Limb (tissue), 2 donors: ENCODE measurements around the gene KRTAP5-4.
"Not testable (repeated sequence)": the region's sequence is repeated elsewhere in the genome, so short reads cannot be mapped to it uniquely, and the experiment has no call there.

Source experiments
- DNase-seq, 2 donors: peaks; one replicate each; pipeline ENCODE4 v3.0.0-alpha.2; 2016; ENCODE audit errors: extremely low spot score in 2 of 2

KRTAP5-4 gene

GRCh38 chr11:1653541-1654387 is 31.8 kb upstream of the KRTAP5-4 start:
- no peak for DNase-seq

- DNase-seq, result peak; percentile 77 to 88
Observed at GRCh38 chr11:1652771-1653540, 31.0 kb upstream of the KRTAP5-4 start.

- no peak for DNase-seq
Observed at GRCh38 chr11:1652442-1652770, 30.5 kb upstream of the KRTAP5-4 start.

GRCh38 chr11:1652026-1652425 is 30.1 kb upstream of the KRTAP5-4 start:
- DNase-seq, result no peak

DNA sequence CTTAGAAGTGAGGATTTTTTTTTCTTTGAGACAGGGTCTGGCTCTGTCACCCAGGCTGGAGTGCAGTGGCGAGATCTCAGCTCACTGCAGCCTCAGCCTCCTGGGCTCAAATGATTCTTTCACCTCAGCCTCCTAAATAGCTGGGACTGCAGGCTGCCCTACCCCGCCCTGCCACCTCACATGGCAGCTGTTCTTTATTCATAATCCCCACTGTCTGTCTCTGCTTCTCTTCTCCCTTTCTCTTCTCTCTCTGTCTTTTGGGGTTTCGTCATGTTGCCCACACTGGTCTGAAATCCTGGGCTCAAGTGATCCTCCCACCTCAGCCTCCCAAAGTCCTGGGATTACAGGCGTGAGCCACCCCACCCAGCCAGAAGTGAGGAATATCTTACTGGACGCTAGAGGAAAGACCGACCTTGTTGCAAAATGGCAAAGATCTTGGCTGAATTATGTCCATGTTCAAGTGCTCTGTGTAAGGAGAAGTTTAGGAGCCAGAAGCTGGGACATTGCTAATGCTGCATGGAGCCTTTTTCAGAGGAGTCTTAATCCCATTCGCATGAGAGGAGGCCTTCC is 29.6 kb upstream of the KRTAP5-4 start:
- no peak for DNase-seq

- no peak for DNase-seq
Observed at GRCh38 chr11:1650918-1651262, 29.0 kb upstream of the KRTAP5-4 start.

DNA sequence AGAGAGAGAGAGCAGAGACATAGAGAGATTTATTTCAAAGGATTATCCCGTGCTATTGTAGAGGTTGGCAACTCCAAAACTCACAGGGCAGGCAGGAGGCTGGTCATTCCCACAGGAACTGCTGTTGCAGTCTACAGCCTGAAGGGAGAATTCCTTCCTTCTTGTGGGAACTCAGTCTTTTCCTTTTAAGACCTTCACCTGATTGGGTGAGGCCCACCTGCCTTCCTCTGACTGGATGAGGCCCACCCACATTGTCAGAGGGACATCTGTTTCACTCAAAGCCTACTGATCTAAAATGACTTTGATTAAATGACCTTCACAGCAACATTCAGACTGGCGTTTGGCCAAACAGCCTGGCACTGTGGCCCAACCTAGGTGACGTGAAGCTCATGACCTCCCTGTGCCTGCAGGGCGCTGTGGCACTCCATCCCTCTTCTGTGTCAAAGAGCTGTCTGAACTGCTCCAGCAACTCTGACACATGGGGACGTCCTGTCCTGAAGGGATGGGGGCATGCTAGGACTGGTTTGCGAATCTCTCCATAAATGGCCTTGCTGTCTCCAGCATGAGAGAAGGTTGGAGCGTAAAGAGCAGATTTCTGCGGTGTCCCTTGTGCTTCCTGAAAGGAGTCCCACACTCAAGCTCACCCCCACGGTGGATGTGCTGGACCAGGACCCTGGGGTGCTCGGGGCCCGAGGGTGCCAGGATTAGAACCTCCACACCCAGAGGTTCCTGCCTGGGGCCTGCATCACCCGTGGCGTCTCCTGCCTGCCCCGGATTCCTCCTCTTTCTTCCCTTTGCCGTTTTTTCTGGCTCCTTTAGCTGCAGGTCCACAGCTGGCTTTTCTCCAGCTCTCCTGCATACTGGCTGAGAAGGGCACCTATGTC is 28.3 kb upstream of the KRTAP5-4 start:
- DNase-seq, result no peak

DNA sequence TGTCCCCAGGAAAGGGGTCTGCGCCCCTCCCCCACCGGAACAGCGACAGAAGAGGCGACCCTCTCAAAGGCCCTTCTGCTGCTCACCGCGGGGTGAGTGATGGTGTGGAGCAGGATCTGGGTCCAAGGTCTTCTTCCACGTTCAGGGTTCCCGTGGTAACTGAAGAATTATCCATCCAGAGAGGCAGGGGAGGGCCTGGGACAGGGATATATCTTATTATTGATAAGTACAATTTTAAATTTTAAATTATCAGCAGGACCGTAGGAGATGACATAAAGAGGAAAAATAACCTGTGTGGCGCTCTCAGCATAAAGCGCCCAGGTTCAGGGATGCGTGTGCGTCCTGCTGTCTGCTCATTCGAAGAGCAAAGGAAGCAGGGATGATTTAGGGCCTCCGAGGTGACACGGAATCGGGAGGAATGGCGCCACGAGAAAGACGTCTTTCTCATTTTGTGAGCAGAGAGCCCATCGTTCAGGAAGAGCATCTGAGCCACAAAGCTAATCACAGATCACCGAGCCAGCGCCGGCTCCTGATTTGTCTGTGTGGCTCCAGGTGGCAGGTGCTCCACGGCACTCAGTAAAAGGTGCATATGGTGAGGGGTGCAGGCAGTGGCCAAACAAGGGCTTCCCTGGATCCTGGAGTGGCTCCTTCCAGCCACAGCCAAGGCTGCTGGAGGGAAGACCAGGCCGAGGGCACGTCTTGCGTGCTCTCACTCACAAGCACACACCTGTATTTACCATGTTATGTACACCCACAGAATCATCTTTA is 26.9 kb upstream of the KRTAP5-4 start:
- DNase-seq, result no peak

DNA sequence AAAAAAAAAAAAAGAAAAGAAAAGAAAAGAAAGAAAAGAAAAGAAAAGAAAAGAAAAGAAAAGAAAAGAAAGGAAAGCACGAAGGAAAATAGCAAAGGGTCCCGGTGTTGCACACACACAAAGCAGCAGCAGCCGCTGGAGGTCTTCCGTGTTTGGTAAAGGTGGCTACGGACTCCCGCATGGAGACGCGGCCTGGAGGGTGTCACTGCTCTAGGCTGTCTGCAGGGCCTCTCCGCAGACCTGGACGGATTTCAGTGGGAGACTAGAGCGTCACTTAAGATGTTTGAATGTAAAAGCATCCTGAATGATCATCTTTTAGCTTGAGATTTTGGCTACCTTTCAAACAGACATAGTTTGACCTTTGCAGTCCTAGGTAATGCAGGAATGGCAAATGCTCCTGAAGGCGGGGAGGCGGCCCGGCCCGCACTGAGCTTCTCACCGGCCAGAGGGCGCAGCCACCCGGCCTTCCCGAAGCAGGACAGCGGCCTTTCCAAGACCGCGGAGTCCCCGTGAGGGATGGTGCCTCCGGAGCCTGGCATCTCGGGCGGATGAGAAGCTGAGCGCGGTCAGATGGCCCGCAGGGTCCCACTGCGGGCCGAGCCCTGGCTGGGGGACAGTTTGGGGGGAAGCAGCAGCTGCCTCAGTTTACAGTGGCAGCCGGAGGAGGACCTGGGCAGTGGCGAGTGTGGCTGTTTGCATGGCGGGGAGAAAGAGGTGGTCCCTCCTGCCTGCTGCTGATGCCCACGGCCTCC is 26.1 kb upstream of the KRTAP5-4 start:
- DNase-seq, result no peak

GRCh38 chr11:1646540-1646939 is 24.6 kb upstream of the KRTAP5-4 start:
- DNase-seq, result not testable (repeated sequence)

- DNase-seq, result no peak
Observed at GRCh38 chr11:1645357-1645821, 23.5 kb upstream of the KRTAP5-4 start.

DNA sequence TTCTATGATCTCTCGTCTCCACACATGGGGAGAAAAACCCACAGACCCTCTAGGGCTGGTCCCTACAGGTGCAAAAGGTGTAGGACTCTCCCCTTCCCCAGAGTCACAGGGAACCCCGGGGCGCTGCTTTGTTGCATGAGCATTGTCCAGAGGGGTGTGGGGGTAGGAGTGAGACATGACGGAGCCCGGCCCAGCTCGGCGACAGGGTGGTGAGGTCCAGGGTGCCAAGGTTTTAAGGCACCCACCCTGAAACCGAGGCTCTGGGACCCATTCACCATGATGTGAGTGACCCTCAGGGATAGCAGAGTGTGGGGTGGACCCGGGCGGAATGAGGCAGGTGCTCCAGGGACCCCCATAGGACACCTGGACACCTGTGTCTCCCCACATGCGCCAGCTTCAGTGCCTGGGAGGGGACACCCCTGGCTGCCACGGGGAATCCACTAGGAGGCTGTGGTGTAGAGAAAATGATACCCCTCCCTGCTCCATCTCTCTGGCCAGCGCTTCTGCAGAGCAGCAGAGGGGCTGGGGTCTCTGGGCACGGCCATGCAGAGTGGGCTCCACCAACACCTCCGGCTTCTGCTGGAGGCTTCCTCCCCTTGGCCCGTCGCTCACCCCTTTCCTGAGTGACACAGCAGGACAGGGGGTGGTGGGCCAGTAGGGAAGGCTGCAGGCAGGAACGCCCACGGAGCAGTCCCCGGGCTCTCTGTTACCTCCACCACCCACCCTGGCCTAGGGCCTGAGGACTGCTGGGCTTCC is 22.8 kb upstream of the KRTAP5-4 start:
- DNase-seq, result no peak

DNA sequence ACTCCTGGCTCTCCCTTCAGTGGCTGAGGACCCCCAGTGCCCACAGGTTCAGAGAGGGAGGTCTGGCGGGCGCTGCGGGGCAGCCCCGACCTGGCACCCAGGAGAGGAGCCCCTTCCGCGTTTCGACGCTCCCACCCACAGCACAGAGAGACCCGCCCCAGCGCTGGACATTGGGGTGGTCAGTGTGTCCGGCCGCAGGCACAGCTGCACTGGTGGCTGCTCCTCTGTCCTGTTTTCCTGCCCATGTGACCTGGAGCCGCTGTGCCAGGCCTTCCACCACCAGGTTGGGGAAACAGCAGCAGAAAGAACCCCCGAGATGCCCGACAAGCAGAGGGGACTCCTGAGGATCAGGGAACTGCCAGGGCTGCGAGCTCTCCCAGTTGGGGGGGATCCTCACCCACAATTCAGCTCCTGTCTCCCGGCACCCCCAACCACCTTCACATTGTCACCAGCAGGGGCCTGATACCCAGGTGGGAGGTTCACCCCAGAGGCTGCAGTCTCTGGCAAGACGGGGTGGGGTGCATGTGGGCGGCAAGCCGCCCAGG is 21.3 kb upstream of the KRTAP5-4 start:
- no peak for DNase-seq

GRCh38 chr11:1642288-1643145 is 20.6 kb upstream of the KRTAP5-4 start:
- peak in 1 of 2 donors; percentile 28 for DNase-seq

DNA sequence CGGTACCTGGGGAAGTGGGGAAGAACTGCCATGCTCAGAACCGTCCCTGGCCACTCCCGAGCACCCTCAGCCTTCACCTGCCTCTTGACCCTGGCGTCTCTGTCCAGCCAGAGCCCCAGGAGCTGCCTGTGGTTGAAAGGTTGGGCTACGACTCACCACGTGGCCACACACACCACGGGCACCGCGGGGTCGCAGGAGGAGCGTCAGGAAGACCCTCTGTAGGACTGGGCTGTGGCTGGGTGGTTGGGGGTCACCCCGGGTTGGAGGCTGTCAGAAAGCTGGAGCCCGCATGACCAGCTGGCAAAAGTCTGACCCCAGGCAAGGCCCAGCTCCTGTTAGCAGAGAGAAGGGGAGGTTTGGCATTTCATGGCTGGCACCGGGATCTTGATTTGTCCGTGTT is 19.2 kb upstream of the KRTAP5-4 start:
- DNase-seq, result no peak

GRCh38 chr11:1640076-1640946 is 18.4 kb upstream of the KRTAP5-4 start:
- peak; percentile 6 to 65 for DNase-seq

DNA sequence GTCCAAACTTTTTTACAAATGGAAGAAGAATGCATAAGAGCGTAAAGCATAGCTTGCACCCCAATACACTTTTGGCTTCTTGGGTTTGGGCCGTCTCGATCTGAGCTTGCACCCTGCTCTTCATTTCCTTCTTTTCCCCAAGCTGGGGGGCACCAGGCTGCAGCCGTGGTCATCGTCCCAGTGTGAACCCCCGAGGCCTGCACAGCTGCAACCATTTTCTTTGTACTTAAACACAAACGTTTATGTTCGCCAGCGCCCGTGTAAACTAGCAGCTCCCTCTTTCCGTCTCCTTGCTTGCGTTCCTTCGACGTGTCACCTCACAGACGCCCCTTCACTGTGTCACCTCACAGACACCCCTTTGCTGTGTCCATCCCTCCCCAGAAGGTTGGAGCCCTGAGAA is 17.7 kb upstream of the KRTAP5-4 start:
- no peak for DNase-seq
